H9 (cell line): ENCODE measurements around the gene CPT2. TPM values are rescaled to one million over a fixed set of nuclear protein-coding genes. Genes with fewer than 3 reads are reported as not detected.

Experiments used
- DNase-seq: peaks from one replicate; pipeline ENCODE4 v3.0.0-alpha.2; 2017
- H2AFZ ChIP-seq: one replicate; pipeline ENCODE4 v1.6.1; 2013; ENCODE audit warnings: mild to moderate bottlenecking, low read length, control low read depth, moderate library complexity
- H2AK5ac ChIP-seq: 2 replicates; pipeline ENCODE4 v1.6.1; 2013; ENCODE audit warnings: low read length, control low read depth, mixed read lengths; ENCODE audit not compliant: insufficient read length
- H2BK120ac ChIP-seq: one replicate; pipeline ENCODE4 v1.6.1; 2013; ENCODE audit warnings: low read depth, mild to moderate bottlenecking, low read length, control low read depth, inconsistent platforms; ENCODE audit not compliant: poor library complexity, severe bottlenecking
- H2BK12ac ChIP-seq: 2 replicates; pipeline ENCODE4 v1.6.1; 2013; ENCODE audit warnings: low read length, control low read depth, mixed read lengths, low read depth; ENCODE audit not compliant: insufficient read length
- H2BK15ac ChIP-seq: 2 replicates; pipeline ENCODE4 v1.6.1; 2013; ENCODE audit warnings: low read depth, low read length, control low read depth
- H2BK20ac ChIP-seq: one replicate; pipeline ENCODE4 v1.6.1; 2013; ENCODE audit warnings: low read depth, mild to moderate bottlenecking, low read length, control low read depth, inconsistent platforms; ENCODE audit not compliant: poor library complexity, severe bottlenecking
- H2BK5ac ChIP-seq: 2 replicates; pipeline ENCODE4 v1.6.1; 2013; ENCODE audit warnings: low read length, control low read depth, mixed read lengths; ENCODE audit not compliant: insufficient read length
- H3K14ac ChIP-seq: 2 replicates; pipeline ENCODE4 v1.6.1; 2013; ENCODE audit warnings: low read length, control low read depth; ENCODE audit not compliant: insufficient read depth
- H3K18ac ChIP-seq: 2 replicates; pipeline ENCODE4 v1.6.1; 2013; ENCODE audit warnings: low read depth, mild to moderate bottlenecking, mixed read lengths, low read length, control low read depth; ENCODE audit not compliant: insufficient read length
- H3K23ac ChIP-seq: 2 replicates; pipeline ENCODE4 v1.6.1; 2013; ENCODE audit warnings: low read length, control low read depth, mixed read lengths, low read depth; ENCODE audit not compliant: insufficient read length
- H3K23me2 ChIP-seq: 2 replicates; pipeline ENCODE4 v1.6.1; 2013; ENCODE audit warnings: low read depth, mild to moderate bottlenecking, mixed read lengths, low read length, control low read depth; ENCODE audit not compliant: insufficient read length, poor library complexity, severe bottlenecking
- H3K27ac ChIP-seq: 2 replicates; pipeline ENCODE4 v1.5.1; 2013; ENCODE audit warnings: low read length, control low read depth, mixed read lengths, low read depth; ENCODE audit not compliant: insufficient read length
- H3K27me3 ChIP-seq: 2 replicates; pipeline ENCODE4 v1.6.1; 2013; ENCODE audit warnings: low read length, control low read depth, inconsistent platforms; ENCODE audit not compliant: insufficient read depth
- H3K4ac ChIP-seq: 2 replicates; pipeline ENCODE4 v1.6.1; 2013; ENCODE audit warnings: low read depth, mild to moderate bottlenecking, control low read depth, inconsistent platforms, low read length, moderate library complexity
- H3K4me1 ChIP-seq: 2 replicates; pipeline ENCODE4 v1.6.1; 2013; ENCODE audit warnings: low read length, control low read depth, inconsistent platforms; ENCODE audit not compliant: insufficient read depth
- H3K4me2 ChIP-seq: 2 replicates; pipeline ENCODE4 v1.6.1; 2013; ENCODE audit warnings: low read length, control low read depth, mixed read lengths; ENCODE audit not compliant: insufficient read length, insufficient read depth
- H3K56ac ChIP-seq: 2 replicates; pipeline ENCODE4 v1.6.1; 2013; ENCODE audit warnings: low read depth, mild to moderate bottlenecking, mixed read lengths, low read length, control low read depth; ENCODE audit not compliant: insufficient read length
- H3K79me1 ChIP-seq: 2 replicates; pipeline ENCODE4 v1.6.1; 2013; ENCODE audit warnings: low read depth, mild to moderate bottlenecking, moderate library complexity, low read length, control low read depth, inconsistent platforms; ENCODE audit not compliant: insufficient read depth, poor library complexity, severe bottlenecking
- H3K79me2 ChIP-seq: 2 replicates; pipeline ENCODE4 v1.6.1; 2013; ENCODE audit warnings: low read length, control low read depth, inconsistent platforms; ENCODE audit not compliant: insufficient read depth
- H3K9ac ChIP-seq: 2 replicates; pipeline ENCODE4 v1.6.1; 2013; ENCODE audit warnings: low read length, control low read depth, mixed read lengths; ENCODE audit not compliant: insufficient read length; ENCODE audit errors: extremely low read depth
- H3K9me3 ChIP-seq: one replicate; pipeline ENCODE4 v1.6.1; 2013; ENCODE audit warnings: low read depth, low read length, inconsistent platforms; ENCODE audit not compliant: control insufficient read depth
- H3T11ph ChIP-seq: one replicate; pipeline ENCODE4 v1.6.1; 2013; ENCODE audit warnings: mild to moderate bottlenecking, low read length, control low read depth, inconsistent platforms
- H4K20me1 ChIP-seq: one replicate; pipeline ENCODE4 v1.6.1; 2013; ENCODE audit not compliant: control insufficient read depth, insufficient read length, insufficient read depth
- H4K5ac ChIP-seq: 2 replicates; pipeline ENCODE4 v1.6.1; 2013; ENCODE audit warnings: low read depth, mild to moderate bottlenecking, mixed read lengths, low read length, control low read depth; ENCODE audit not compliant: insufficient read length
- H4K8ac ChIP-seq: replicated peaks from 2 replicates; pipeline ENCODE4 v1.6.1; 2013; ENCODE audit warnings: low read length, control low read depth, mixed read lengths, low read depth; ENCODE audit not compliant: insufficient read length
- H4K91ac ChIP-seq: 2 replicates; pipeline ENCODE4 v1.6.1; 2013; ENCODE audit warnings: low read depth, mild to moderate bottlenecking, moderate library complexity, mixed read lengths, low read length, control low read depth; ENCODE audit not compliant: insufficient read length
- H3K27ac Mint-ChIP-seq, 3 experiments: 2 replicates in 2 of 3; 3 replicates in 1 of 3; pipeline ENCODE4 v1.8.0; 2020 to 2021; ENCODE audit warnings: mixed read lengths in 3 of 3, mild to moderate bottlenecking in 1 of 3, moderate library complexity in 1 of 3
- H3K27me3 Mint-ChIP-seq: 2 replicates; pipeline ENCODE4 v1.8.0; 2021; ENCODE audit warnings: low read depth, mild to moderate bottlenecking, moderate library complexity, mixed read lengths
- H3K36me3 Mint-ChIP-seq, 3 experiments: 2 replicates in 2 of 3; 3 replicates in 1 of 3; pipeline ENCODE4 v1.8.0; 2020 to 2021; ENCODE audit warnings: low read depth in 3 of 3, mixed read lengths in 3 of 3; ENCODE audit not compliant: insufficient read depth in 1 of 3
- H3K4me1 Mint-ChIP-seq, 2 experiments: 2 replicates each; pipeline ENCODE4 v1.8.0; 2020; ENCODE audit warnings: mixed read lengths in 2 of 2
- H3K4me3 Mint-ChIP-seq, 2 experiments: 2 replicates in 1 of 2; 3 replicates in 1 of 2; pipeline ENCODE4 v1.8.0; 2020 to 2021; ENCODE audit warnings: mild to moderate bottlenecking in 2 of 2, mixed read lengths in 2 of 2, moderate library complexity in 1 of 2
- H3K9me3 Mint-ChIP-seq, 2 experiments: 2 replicates in 1 of 2; 3 replicates in 1 of 2; pipeline ENCODE4 v1.8.0; 2020; ENCODE audit warnings: mild to moderate bottlenecking in 2 of 2, mixed read lengths in 2 of 2, moderate library complexity in 1 of 2
- WGBS: extraction: QIAGEN DNeasy Blood & Tissue Kit; methylation state at CpG from one replicate; pipeline ENCODE4 v1.1.7; 2013; ENCODE audit warnings: missing lambda C conversion rate, low lambda C conversion rate, mixed read lengths; ENCODE audit not compliant: insufficient read length; ENCODE audit errors: extremely low coverage; 5-methylcytosine and 5-hydroxymethylcytosine counted together
- total RNA-seq: library from RNA; stranded (reverse); gene quantifications from 2 replicates; pipeline ENCODE4 v1.2.1, GENCODE V29; 2021
- TF ChIP-seq, protein P1 (sequence below): fragments of 200-600 bp; sonication (generic); conservative IDR thresholded peaks from 3 replicates; pipeline ENCODE4 v1.8.0; 2021; ENCODE audit warnings: antibody characterized with exemption, mild to moderate bottlenecking

Gene CPT2
- total RNA-seq, 1 experiment from 2014 or later = 33.2 TPM

DNA sequence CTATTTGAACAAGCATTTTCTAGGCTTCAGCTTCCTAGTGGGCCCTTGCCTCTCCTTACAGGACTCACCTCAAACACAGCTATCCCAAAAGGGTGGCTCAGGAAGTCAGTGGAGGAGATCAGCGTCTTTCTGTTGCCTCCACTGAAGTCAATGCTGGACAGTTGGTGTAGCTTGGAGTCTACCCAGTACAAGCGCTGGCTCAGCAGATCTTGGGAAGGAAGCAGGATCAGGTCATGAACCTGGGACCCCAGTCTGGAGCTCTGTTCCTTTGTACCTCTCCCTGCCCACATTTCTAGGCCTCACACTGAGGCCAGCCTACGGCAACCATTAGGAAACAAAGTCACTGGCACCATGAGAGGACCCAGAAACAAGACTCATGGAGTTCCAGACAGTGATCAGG is 65.4 kb downstream of the CPT2 start:
- no peak overlapping the region for H4K91ac ChIP-seq
- H4K20me1 ChIP-seq = no peaks in the 10 kb centered on the region
- H3K4ac ChIP-seq = no peak overlapping the region
- Mint-ChIP-seq H3K27ac (no peak overlapping the region), H3K36me3 (peaks cover 59 to 98% (median 86%) of the 10 kb centered on the region in 3 experiments; a peak in 6 of 7 replicates), H3K9me3 (no peaks in the 10 kb centered on the region), H3K4me3 (no peak overlapping the region), H3K27me3 (no peaks in the 10 kb centered on the region), H3K4me1 (no peaks in the 10 kb centered on the region)
- H2AK5ac ChIP-seq = no peak overlapping the region
- no CpG with 5 or more reads among the region's 3 CpGs for WGBS
- H3K4me2 ChIP-seq = no peak overlapping the region
- no peak overlapping the region for H3K14ac ChIP-seq
- no peak overlapping the region for H2AFZ ChIP-seq
- no peak overlapping the region for H3T11ph ChIP-seq
- H3K4me1 ChIP-seq = no peaks in the 10 kb centered on the region
- H3K27me3 ChIP-seq = no peaks in the 10 kb centered on the region
- no peak overlapping the region for H3K27ac ChIP-seq
- H3K23me2 ChIP-seq = no peaks in the 10 kb centered on the region
- DNase-seq = no peak
- H4K8ac ChIP-seq = no peak overlapping the region
- no peak overlapping the region for H3K23ac ChIP-seq
- no peak overlapping the region for H3K9ac ChIP-seq
- TF ChIP-seq, protein P1, sequence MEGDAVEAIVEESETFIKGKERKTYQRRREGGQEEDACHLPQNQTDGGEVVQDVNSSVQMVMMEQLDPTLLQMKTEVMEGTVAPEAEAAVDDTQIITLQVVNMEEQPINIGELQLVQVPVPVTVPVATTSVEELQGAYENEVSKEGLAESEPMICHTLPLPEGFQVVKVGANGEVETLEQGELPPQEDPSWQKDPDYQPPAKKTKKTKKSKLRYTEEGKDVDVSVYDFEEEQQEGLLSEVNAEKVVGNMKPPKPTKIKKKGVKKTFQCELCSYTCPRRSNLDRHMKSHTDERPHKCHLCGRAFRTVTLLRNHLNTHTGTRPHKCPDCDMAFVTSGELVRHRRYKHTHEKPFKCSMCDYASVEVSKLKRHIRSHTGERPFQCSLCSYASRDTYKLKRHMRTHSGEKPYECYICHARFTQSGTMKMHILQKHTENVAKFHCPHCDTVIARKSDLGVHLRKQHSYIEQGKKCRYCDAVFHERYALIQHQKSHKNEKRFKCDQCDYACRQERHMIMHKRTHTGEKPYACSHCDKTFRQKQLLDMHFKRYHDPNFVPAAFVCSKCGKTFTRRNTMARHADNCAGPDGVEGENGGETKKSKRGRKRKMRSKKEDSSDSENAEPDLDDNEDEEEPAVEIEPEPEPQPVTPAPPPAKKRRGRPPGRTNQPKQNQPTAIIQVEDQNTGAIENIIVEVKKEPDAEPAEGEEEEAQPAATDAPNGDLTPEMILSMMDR = no peak
- no peak overlapping the region for H2BK120ac ChIP-seq
- no peaks in the 10 kb centered on the region for H3K9me3 ChIP-seq
- H3K79me1 ChIP-seq = no peaks in the 10 kb centered on the region
- H2BK20ac ChIP-seq = no peak overlapping the region
- H2BK5ac ChIP-seq = no peak overlapping the region
- H3K56ac ChIP-seq = no peak overlapping the region
- H2BK12ac ChIP-seq = no peak overlapping the region
- H3K79me2 ChIP-seq = no peaks in the 10 kb centered on the region
- H3K18ac ChIP-seq = no peak overlapping the region
- H2BK15ac ChIP-seq = no peak overlapping the region
- no peak overlapping the region for H4K5ac ChIP-seq

Other genes starting within 250 kb of the CPT2 start
- gene PODN, start 134.6 kb upstream of the CPT2 start, total RNA-seq = 0.17 and 0.29 TPM in 2 replicates
- not detected in 2 replicates for gene SLC1A7, start 54.2 kb upstream of the CPT2 start, total RNA-seq
- 67.0 and 73.2 TPM in 2 replicates for gene CZIB, start 23.8 kb downstream of the CPT2 start, total RNA-seq
- 81.2 and 82.7 TPM in 2 replicates for gene MAGOH, start 41.7 kb downstream of the CPT2 start, total RNA-seq
- 69.2 and 78.6 TPM in 2 replicates for gene LRP8, start 131.2 kb downstream of the CPT2 start, total RNA-seq